ENCODE data around the gene MTFMT.
"Not testable (repeated sequence)": the region's sequence is repeated elsewhere in the genome, so short reads cannot be mapped to it uniquely, and the experiment has no call there.

The MTFMT gene

DNA sequence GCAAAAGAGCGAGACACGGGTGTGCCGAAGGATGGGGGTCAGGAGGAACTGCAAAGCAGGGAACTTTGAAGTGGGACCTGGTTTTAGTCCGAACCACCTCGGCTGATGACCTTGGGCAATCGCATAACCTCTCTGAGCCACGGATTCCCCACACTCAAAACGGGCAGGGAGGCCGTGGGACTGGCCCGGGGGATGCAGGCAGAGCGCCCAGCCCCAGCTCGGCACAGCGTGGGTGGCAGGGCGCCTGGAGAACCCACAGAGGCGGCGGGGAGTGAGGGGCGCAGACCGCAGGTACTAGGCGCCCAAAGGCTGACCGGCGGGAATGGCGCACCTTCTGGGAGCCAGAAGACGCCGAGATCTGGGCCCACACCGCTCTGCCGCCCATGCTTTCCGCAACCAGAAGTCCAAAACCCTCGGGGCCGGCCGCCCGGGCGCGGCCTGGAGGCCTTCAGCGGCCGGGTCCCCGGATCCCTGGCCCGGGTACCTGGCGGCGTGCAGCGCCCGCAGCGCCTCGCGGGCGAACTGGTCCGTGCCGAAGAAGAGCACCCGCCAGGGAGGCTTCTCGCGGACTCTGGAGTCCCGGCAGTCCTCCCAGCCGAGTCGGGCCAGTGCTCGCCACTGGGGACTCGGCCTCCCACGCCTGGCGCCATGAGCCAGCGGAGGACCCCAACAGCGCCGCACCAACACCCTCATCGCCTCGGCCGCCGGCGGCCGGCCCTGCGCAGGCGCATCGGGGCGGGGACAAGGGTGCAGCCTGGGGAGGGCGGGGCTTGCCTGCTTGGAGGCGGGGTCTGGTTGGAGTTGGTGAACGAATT lies at the start of gene MTFMT:
MTFMT (minus strand) TSS at position 719 of the 815 bp plus-strand sequence; CDS start at position 693, 26 bp downstream.
- peak; percentile 82 for FAIRE-seq

DNA sequence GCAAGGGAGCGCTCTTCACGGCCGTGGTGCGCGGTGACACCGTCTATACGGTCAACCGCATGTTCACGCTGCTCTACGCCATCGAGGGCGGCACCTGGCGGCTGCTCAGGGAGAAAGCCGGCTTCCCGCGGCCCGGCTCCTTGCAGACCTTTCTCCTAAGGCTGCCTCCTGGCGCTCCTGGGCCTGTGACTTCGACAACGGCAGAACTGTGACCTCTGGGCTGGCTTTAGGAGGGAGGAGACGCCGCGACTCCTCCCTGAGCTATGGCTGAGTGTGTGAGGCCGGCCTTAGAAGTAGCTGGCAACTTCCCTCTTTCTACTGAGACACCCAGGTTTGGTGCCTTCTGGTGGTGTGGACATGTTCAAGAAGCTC lies 48.5 kb upstream of the MTFMT start:
- FAIRE-seq: no peak
- DNase-seq (ENCODE audit: extremely low spot score, insufficient read length, low read depth): no peak

More for the DNA sequence above, at the start of gene MTFMT:
- DNase-seq (ENCODE audit: extremely low spot score, insufficient read length, low read depth): peak; percentile 99

DNA sequence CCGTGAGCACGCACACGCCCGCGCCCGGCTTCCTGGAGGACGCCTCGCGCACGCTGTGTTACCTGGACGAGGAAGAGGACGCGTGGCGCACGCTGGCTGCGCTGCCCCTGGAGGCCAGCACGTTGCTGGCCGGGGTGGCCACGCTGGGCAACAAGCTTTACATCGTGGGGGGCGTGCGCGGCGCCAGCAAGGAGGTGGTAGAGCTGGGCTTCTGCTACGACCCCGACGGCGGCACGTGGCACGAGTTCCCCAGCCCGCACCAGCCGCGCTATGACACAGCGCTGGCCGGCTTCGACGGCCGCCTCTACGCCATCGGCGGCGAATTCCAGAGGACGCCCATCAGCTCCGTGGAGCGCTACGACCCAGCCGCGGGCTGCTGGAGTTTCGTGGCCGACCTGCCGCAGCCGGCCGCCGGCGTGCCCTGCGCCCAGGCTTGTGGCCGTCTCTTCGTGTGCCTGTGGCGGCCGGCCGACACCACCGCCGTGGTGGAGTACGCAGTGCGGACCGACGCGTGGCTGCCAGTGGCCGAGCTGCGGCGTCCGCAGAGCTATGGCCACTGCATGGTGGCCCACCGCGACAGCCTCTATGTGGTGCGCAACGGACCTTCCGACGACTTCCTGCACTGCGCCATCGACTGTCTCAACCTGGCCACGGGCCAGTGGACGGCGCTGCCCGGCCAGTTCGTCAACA lies 48.0 kb upstream of the MTFMT start:
- FAIRE-seq (no peak), DNase-seq (ENCODE audit: extremely low spot score, insufficient read length, low read depth) (no peak)

DNA sequence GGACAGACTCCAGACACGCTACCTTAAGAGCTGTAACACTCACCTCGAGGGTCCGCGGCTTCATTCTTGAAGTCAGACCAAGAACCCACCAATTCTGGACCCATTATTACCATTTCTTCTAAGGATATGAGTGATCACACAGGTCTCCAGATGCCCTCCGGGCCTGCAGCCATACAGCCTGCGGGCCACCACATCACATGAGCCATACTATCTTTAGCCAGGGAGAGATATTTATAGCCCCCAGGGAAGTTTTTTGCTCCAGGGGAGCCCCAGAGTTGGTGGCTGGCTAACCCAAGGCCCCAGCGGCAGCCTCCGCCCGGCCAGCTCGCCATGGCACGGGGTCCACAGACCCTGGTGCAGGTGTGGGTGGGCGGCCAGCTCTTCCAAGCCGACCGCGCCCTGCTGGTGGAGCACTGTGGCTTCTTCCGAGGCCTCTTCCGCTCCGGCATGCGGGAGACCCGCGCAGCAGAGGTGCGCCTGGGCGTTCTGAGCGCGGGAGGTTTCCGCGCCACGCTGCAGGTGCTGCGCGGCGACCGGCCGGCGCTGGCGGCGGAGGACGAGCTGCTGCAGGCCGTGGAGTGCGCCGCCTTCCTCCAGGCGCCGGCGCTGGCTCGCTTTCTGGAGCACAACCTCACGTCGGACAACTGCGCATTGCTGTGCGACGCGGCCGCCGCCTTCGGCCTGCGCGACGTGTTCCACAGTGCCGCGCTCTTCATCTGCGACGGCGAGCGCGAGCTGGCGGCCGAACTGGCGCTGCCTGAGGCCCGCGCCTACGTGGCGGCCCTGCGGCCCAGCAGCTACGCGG lies 47.2 kb upstream of the MTFMT start, which contains the start of gene KBTBD13:
KBTBD13 (plus strand) TSS at position 261 of the 805 bp plus-strand sequence; CDS start at position 331, 70 bp downstream.
- DNase-seq (ENCODE audit: extremely low spot score, insufficient read length, low read depth) (no peak), FAIRE-seq (no peak)

DNA sequence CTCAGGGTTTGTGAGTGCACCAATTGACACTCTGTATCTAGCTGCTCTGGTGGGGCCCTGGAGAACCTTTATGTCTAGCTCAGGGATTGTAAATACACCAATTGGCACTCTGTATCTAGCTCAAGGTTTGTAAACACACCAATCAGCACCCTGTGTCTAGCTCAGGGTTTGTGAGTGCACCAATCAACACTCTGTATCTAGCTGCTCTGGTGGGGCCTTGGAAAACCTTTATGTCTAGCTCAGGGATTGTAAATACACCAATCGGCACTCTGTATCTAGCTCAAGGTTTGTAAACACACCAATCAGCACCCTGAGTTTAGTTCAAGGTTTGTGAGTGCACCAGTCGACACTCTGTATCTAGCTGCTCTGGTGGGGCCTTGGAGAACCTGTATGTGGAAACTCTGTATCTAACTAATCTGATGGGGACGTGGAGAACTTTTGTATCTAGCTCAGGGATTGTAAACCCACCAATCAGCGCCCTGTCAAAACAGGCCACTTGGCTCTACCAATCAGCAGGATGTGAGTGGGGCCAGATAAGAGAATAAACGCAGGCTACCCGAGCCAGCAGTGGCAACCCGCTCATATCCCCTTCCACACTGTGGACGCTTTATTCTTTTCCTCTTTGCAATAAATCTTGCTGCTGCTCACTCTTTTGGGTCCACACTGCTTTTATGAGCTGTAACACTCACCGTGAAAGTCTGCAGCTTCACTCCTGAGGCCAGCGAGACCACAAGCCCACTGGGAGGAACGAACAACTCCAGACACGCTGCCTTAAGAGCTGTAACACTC lies 46.4 kb upstream of the MTFMT start:
- FAIRE-seq; DNase-seq (ENCODE audit: extremely low spot score, insufficient read length, low read depth): not testable (repeated sequence)

DNA sequence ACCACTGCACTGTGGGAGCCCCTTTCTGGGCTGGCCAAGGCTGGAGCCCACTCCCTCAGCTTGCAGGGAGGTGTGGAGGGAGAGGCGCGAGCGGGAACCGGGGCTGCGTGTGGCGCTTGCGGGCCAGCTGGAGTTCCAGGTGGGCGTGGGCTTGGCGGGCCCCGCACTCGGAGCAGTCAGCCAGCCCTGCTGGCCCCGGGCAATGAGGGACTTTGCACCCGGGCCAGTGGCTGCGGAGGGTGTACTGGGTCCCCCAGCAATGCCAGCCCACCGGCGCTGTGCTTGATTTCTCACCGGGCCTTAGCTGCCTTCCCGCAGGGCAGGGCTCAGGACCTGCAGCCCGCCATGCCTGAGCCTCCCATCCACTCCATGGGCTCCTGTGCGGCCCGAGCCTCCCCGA lies 45.5 kb upstream of the MTFMT start:
- FAIRE-seq; DNase-seq (ENCODE audit: extremely low spot score, insufficient read length, low read depth): not testable (repeated sequence)

DNA sequence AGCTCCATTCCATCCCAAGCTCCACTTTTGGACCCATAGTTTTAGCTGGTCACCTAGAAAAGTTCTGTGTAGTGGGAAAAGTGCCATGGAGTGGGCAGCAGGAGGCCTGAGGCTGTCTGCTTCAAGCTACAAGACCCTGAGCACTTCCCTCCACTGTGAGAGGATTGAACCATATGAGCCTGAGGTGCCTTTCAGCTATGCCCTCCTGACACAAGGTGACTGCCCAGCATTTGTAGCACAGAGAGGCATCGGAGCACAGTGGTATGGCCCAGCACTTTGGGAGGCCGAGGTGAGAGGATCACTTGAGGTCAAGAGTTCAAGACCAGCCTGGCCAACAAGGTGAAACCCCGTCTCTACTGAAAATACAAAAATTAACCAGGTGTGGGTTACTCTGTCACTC lies 43.2 kb upstream of the MTFMT start:
- FAIRE-seq (peak; percentile 52), DNase-seq (ENCODE audit: extremely low spot score, insufficient read length, low read depth) (no peak)

DNA sequence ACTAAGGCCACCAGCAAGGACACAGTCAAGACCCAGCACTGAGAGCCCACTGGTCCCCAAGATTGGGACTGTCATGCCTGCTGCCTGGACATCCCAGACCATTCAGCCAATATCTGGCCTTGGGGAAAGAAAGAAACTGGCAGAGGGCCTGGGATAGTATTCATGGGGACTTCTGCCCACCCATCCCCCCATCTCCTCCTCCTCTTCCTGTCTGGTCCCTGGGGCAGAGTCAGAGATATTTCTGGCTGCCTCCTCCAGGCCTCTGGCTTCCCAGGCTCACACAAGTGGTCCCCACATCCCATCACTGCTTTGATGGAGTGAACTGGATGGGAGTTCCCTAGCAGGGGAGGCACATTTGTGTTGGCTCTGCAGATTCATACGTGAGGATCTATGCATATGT lies 42.6 kb upstream of the MTFMT start:
- FAIRE-seq: no peak
- no peak for DNase-seq (ENCODE audit: extremely low spot score, insufficient read length, low read depth)

DNA sequence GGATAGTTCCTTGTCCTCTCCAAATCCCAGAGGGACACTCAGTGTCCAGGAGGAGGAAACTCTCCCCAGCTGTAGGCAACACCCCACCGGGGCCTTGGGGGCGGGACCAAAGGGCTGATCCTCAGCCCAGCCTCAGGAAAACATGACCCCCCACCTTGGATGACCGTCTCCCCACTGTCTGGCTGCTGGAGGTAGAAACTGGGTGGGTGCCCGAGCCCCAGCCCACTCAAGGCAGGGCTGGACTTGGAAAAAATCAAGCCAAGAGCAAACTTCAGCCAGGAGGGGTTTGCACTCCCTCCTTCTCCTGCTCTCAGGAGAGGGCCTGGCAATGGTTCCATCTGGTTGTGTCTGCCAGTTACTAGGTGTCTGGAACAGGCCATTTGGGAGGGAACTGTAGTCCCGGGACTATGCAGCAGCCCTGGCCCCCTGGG lies 42.0 kb upstream of the MTFMT start:
- FAIRE-seq: no peak

DNA sequence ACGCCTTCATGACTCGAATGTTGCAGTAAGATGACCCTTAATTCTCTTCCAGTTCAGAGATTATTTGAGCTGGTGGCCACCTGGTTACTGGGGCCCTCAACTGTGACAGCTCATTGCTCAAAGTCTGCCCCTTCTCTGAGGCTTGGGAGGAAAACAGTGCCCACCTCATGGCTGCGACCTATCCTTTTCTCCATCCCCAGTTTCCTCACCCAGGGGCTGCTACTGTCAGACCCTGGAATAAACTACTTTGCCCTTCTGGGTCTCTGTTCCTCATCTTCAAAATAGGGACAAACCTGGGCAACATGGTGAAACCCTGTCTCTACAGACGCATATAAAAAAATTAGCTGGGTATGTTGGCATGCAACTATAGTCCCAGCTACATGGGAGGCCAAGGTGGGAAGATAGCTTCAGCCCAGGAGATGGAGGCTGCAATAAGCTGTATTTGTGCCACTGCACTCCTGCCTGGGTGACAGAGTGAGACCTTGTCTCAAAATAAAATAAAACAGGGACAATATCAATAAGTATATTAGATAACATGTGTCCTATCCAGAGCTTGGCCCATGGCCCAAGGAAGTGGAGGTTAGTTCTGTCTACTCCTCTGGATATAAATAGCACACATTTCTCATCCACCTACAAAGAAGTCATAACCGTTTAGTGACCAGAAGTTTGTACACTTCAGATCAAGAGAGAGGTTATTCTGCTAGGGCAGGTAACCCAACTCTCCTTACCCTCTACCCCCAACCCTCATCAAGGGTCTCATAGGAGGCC lies 40.5 kb upstream of the MTFMT start:
- FAIRE-seq: no peak
- DNase-seq (ENCODE audit: extremely low spot score, insufficient read length, low read depth): no peak

More for the DNA sequence above, 42.0 kb upstream of the MTFMT start:
- no peak for DNase-seq (ENCODE audit: extremely low spot score, insufficient read length, low read depth)

DNA sequence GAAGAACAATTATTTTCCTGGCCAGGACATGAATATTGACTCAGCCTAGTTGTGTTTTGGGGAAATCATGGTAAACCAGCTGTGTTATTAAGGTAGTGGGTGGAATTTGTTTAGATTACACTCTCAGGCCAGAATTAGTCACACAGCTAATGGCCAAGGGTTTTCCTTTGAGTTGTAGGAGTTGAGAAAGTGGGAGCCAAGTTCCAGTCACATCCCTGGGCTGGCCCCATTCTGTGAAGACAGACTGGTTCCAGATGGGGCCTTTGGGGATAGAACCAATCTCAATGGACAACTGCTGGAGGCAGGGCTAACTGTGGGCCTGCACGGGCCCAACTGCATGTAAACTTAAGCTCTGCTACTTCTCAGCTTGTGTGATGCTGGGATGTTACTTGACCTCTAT lies 39.7 kb upstream of the MTFMT start:
- FAIRE-seq (no peak), DNase-seq (ENCODE audit: extremely low spot score, insufficient read length, low read depth) (no peak)

DNA sequence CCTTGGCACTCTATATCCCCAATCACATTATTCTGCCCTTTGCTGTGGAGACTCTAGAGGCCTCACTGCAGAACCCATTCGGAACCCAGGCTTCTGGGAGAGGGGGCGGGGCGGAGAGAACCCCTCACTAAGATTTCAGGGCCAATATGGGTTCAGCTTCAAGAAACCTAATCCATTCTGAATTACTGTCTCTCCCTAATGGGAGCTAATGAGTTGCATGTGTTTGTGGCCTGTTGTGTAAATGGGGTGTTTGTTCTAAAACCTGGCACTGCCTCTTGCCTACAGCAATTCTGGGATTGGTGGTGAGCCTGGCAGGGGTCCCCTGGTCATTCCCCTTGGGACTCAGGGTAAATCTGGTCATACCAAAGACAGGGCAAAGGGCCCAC lies 39.0 kb upstream of the MTFMT start:
- DNase-seq (ENCODE audit: extremely low spot score, insufficient read length, low read depth) (no peak), FAIRE-seq (no peak)

DNA sequence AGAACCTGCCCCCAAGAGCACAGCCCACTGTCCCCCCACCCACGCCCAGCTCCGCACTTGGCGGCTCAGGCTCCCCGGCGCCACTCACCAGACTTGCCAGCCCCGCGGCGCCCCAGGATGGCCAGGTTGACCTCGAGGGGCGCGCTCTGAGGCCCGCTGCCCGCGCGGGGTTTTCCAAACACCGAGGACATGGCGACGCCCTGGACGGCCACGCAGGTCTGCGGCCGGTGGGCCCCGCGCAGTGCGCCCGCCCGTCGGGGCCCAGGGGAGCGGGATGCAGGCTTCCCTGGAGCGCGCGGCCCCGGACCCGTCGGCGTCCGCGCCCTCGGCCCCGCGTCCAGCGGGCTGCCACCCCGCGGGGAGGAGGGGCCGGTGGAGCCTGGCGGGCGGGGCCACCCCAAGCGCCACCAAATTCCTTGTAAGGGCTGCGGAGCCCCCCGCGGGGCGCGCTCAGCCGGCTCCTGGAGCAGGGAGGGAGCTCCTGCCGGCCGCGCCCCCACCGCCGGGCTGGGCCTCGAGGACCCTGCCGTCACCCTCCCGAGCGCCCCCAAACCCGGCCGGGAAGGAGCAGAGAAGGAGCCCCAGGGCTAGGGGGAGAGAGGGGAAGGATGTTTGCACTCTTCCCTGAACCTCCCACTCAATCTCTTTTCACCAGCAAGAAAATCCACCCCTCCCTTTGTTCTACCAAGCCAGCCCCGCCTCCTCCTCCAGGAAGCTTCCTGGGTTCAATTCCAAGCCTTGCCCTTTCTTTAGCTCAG lies 38.4 kb upstream of the MTFMT start, which contains the start of gene RASL12:
RASL12 (minus strand) TSS at position 347 of the 758 bp plus-strand sequence; CDS start at position 191, 156 bp downstream.
- FAIRE-seq (no peak), DNase-seq (ENCODE audit: extremely low spot score, insufficient read length, low read depth) (no peak)

DNA sequence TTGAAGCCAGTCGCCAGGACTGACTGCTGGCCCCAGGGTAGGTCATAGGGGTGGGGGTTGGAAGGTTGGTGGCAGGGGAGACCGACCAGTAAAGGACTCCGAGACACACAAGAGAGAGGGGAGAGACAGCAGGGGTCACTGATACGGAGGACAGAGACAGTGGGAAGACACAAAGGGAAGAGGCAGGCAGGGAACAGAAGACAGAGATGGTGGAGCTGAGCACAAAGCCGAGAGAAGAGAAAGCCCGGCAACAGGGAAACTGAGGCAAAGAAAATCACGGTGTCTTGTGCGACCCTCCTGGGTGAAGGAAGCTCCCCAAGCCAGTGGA lies 37.8 kb upstream of the MTFMT start:
- FAIRE-seq: no peak
- DNase-seq (ENCODE audit: extremely low spot score, insufficient read length, low read depth): no peak

DNA sequence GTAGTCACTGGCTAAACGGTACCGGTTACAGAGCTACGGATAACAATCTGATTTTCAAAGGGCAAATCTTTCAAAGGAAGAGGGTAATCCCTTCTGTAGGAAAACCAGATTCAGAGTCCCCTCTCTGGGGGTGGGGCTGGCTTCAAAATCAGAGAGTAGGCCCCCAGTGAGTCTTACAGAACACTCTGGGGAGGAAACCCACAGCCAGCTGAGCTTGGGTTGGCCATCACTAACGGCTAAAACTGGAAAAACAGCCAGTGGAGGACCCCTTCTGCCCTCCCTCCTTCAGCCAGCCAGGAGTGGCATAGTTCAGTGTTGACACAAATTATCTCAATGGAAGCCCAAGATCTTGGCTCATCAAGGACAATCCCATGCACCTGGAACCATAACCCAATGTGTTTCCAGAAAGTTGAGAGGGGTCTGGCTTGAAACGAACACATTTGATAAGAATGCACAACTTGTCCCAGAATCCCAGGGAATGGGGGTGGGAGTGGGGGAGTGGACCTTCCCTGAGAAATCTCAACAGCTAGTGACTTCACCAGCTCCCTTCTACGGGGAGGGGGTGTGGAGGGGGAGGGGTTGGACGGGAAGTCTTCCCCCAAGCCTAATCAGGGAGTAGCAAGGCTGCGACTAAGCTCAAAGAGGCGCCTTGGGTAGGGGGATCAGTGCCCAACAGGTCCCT lies 37.3 kb upstream of the MTFMT start:
- FAIRE-seq (no peak), DNase-seq (ENCODE audit: extremely low spot score, insufficient read length, low read depth) (no peak)

DNA sequence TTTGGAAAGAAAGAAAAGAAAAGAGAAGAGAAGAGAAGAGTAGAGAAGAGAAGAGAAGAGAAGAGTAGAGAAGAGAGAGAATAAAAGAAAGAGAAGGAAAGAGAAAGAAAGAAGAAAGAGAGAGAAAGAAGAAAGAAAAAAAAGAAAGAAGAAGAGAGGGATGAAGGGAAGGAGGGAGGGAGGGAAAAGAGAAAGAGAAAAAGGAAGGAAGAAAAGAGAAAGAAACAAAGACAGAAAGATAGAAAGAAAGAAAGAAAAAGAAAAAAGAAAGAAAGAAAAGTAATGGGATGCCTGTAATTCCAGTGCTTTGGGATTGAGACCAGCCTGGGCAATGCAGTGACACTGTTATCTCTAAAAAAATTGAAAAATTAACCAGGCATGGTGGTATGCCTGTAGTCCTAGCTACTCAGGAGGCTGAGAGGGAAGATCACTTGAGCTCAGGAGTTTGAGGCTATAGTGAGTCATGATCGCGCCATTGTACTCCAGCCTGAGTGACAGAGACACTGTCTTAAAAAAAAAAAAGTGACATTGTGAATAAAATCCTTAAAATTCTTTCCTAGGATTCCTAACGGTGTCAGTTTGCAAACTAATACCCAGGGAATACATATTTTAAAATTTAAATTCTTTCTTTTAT lies 36.7 kb upstream of the MTFMT start:
- no peak for FAIRE-seq

DNA sequence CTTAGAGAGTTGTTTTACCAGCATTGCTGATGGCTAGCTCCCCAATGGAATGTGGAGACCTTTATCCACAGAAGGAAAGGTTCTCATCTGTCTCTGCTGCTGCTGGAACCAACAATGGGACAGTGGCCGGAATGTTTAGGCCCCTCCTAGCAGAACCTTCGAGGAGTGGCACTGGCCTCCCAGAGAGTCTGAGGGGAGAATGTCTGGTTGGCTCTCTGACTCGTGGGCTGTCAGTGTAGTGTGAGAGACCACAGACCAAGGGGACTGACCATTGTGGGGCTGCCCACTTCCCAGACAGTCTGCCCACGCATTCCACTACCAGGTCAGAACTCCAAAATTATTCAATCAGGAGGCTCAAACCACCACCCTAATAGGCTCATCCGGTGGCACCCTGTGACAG lies 33.3 kb upstream of the MTFMT start:
- FAIRE-seq (no peak), DNase-seq (ENCODE audit: extremely low spot score, insufficient read length, low read depth) (no peak)

More for the DNA sequence above, 36.7 kb upstream of the MTFMT start:
- DNase-seq (ENCODE audit: extremely low spot score, insufficient read length, low read depth): no peak
